HCT116 (cell line): Measurements from ENCODE around the gene EYA2. TPM values are rescaled to one million over a fixed set of nuclear protein-coding genes. Genes with fewer than 3 reads are reported as not detected.

ENCODE experiments used
- ATAC-seq: fragments of 200-7000 bp; cut with Tn5 transposase; 2 replicates; pipeline ENCODE4 v1.9.1; 2020; ENCODE audit warnings: mild to moderate bottlenecking, moderate library complexity
- BruUV-seq: library from RNA; stranded (reverse); fragments of 400-500 nt; replicated peaks from 2 replicates; lab custom pipeline; 2021; lab: Mats Ljungman, UMichigan
- CTCF ChIA-PET: fragments of 300-600 bp; sonication (Branson Sonifier 250); formaldehyde crosslinking; loops from one replicate; lab custom pipeline; 2021; ENCODE audit warnings: antibody characterized with exemption; lab: Charles Lee
- POLR2A ChIA-PET: fragments of 300-600, 350-600 bp; sonication (Branson Sonifier 250); formaldehyde crosslinking; loops from one replicate; lab custom pipeline; 2021; ENCODE audit warnings: antibody characterized with exemption; lab: Charles Lee
- RAD21 ChIA-PET, 2 experiments: fragments of 300-600 bp; sonication (Branson Sonifier 250); formaldehyde crosslinking; loops; one replicate each; lab custom pipeline; 2023; ENCODE audit warnings: low total read pairs in 2 of 2; ENCODE audit not compliant: uncharacterized antibody in 2 of 2, unreplicated experiment in 2 of 2, low non-redundant PET in 1 of 2; lab: Charles Lee
- DNase-seq: peaks from one replicate; pipeline ENCODE4 v3.0.0-alpha.2; 2010; ENCODE audit warnings: low read depth, low spot score
- H2AFZ ChIP-seq: fragments of 200-600 bp; shearing (Covaris generic), sonication (generic); 2 replicates; pipeline ENCODE4 v1.6.1; 2017; ENCODE audit warnings: low read depth, mixed run types, mixed read lengths, antibody characterized with exemption, low read length; ENCODE audit not compliant: poor library complexity, severe bottlenecking
- H3K27ac ChIP-seq: 2 replicates; pipeline ENCODE4 v1.5.1; 2012; ENCODE audit warnings: low read depth, low read length
- H3K27me3 ChIP-seq: fragments of 200-600 bp; sonication (generic); 2 replicates; pipeline ENCODE4 v1.6.1; 2016; ENCODE audit warnings: mixed run types, low read length, mixed read lengths; ENCODE audit not compliant: insufficient read depth
- H3K36me3 ChIP-seq, 2 experiments: fragments of 200-500 bp in 1 of 2; fragments of 200-600 bp in 1 of 2; sonication (Bioruptor generic) in 1 of 2; sonication (generic) in 1 of 2; 2 replicates each; pipeline versions ENCODE4 v1.5.1 to v1.6.1; 2014 to 2016; ENCODE audit warnings: low read length in 2 of 2, inconsistent platforms in 1 of 2, mixed read lengths in 1 of 2, mixed run types in 1 of 2; ENCODE audit not compliant: insufficient read depth in 2 of 2, control insufficient read depth in 1 of 2
- H3K4me1 ChIP-seq, 2 experiments: fragments of 200-600 bp in 1 of 2; sonication (generic) in 1 of 2; 2 replicates each; pipeline versions ENCODE4 v1.5.1 to v1.6.1; 2012 to 2017; ENCODE audit warnings: low read length in 2 of 2, inconsistent platforms in 1 of 2, mild to moderate bottlenecking in 1 of 2, mixed read lengths in 1 of 2, mixed run types in 1 of 2, moderate library complexity in 1 of 2; ENCODE audit not compliant: insufficient read depth in 2 of 2, control insufficient read depth in 1 of 2
- H3K4me2 ChIP-seq: fragments of 200-600 bp; sonication (generic); 2 replicates; pipeline ENCODE4 v1.6.1; 2017; ENCODE audit warnings: mixed run types, low read length, mixed read lengths
- H3K4me3 ChIP-seq, 2 experiments: fragments of 200-600 bp in 1 of 2; sonication (generic) in 1 of 2; replicated peaks in 1 of 2; 2 replicates each; pipeline ENCODE4 v1.5.1; 2011 to 2016; ENCODE audit warnings: low read length in 2 of 2, control low read depth in 1 of 2, low read depth in 1 of 2, mild to moderate bottlenecking in 1 of 2, mixed read lengths in 1 of 2, mixed run types in 1 of 2
- H3K79me2 ChIP-seq: fragments of 200-600 bp; sonication (generic); 2 replicates; pipeline ENCODE4 v1.6.1; 2017; ENCODE audit warnings: mild to moderate bottlenecking, mixed run types, low read length, moderate library complexity, mixed read lengths; ENCODE audit not compliant: insufficient read depth
- H3K9ac ChIP-seq: fragments of 200-600 bp; sonication (generic); 2 replicates; pipeline ENCODE4 v1.6.1; 2016; ENCODE audit warnings: low read length, mixed read lengths
- H3K9me2 ChIP-seq: fragments of 200-600 bp; sonication (generic), shearing (Covaris generic); 2 replicates; pipeline ENCODE4 v1.6.1; 2017; ENCODE audit warnings: mixed run types, mild to moderate bottlenecking, moderate library complexity; ENCODE audit not compliant: insufficient read depth
- H3K9me3 ChIP-seq, 2 experiments: fragments of 200-500 bp in 1 of 2; fragments of 200-600 bp in 1 of 2; sonication (Bioruptor generic) in 1 of 2; sonication (generic) in 1 of 2; 2 replicates each; pipeline ENCODE4 v1.6.1; 2014 to 2017; ENCODE audit warnings: low read length in 2 of 2, mixed read lengths in 2 of 2, inconsistent platforms in 1 of 2, low read depth in 1 of 2, mild to moderate bottlenecking in 1 of 2, mixed run types in 1 of 2, moderate library complexity in 1 of 2; ENCODE audit not compliant: control insufficient read depth in 1 of 2, insufficient read depth in 1 of 2
- H4K20me1 ChIP-seq: fragments of 200-600 bp; sonication (generic), shearing (Covaris generic); 2 replicates; pipeline ENCODE4 v1.6.1; 2017; ENCODE audit warnings: mixed run types, mild to moderate bottlenecking, moderate library complexity; ENCODE audit not compliant: insufficient read depth
- CBX3 ChIP-seq: IDR thresholded peaks from 2 replicates; pipeline ENCODE4 v1.6.1; 2012; ENCODE audit warnings: low read depth
- CEBPB ChIP-seq: IDR thresholded peaks from 2 replicates; pipeline ENCODE4 v1.6.1; 2012; ENCODE audit warnings: low read depth
- EGR1 ChIP-seq: IDR thresholded peaks from 2 replicates; pipeline ENCODE4 v1.6.1; 2012; ENCODE audit warnings: low read depth
- ELF1 ChIP-seq: IDR thresholded peaks from 2 replicates; pipeline ENCODE4 v1.6.1; 2012; ENCODE audit warnings: low read depth, borderline replicate concordance
- FOSL1 ChIP-seq: IDR thresholded peaks from 2 replicates; pipeline ENCODE4 v1.6.1; 2012; ENCODE audit warnings: low read depth
- JUND ChIP-seq: IDR thresholded peaks from 2 replicates; pipeline ENCODE4 v1.6.1; 2012
- MAX ChIP-seq: IDR thresholded peaks from 2 replicates; pipeline ENCODE4 v1.6.1; 2012
- POLR2A ChIP-seq: IDR thresholded peaks from 2 replicates; pipeline ENCODE4 v1.7.0; 2011; ENCODE audit warnings: borderline replicate concordance; ENCODE audit not compliant: insufficient read depth, insufficient read length; ENCODE audit errors: extremely low read depth
- SIN3A ChIP-seq: IDR thresholded peaks from 2 replicates; pipeline ENCODE4 v1.6.1; 2012; ENCODE audit warnings: low read depth
- SRF ChIP-seq: IDR thresholded peaks from 2 replicates; pipeline ENCODE4 v1.6.1; 2012; ENCODE audit warnings: low read depth
- TCF7L2 ChIP-seq: IDR thresholded peaks from 2 replicates; pipeline ENCODE4 v1.7.0; 2011; ENCODE audit warnings: borderline replicate concordance, inconsistent platforms; ENCODE audit not compliant: insufficient read depth, insufficient read length; ENCODE audit errors: extremely low read depth
- YY1 ChIP-seq: IDR thresholded peaks from 2 replicates; pipeline ENCODE4 v1.6.1; 2011; ENCODE audit warnings: low read length, low read depth, moderate library complexity, mild to moderate bottlenecking; ENCODE audit not compliant: insufficient replicate concordance; ENCODE audit errors: extremely low read depth
- intact Hi-C: fragments of 100-400 bp; cut with micrococcal nuclease; formaldehyde crosslinking; loops from 2 replicates; pipeline ENCODE4 v1.10.0; 2022
- total RNA-seq: library from RNA; stranded (reverse); gene quantifications from one replicate; pipeline ENCODE4 v1.2.1, GENCODE V29; 2021; ENCODE audit not compliant: unreplicated experiment
- TF ChIP-seq, protein P1 (sequence below): IDR thresholded peaks from 2 replicates; pipeline ENCODE4 v1.6.1; 2012
- TF ChIP-seq, protein P2 (sequence below): IDR thresholded peaks from 2 replicates; pipeline ENCODE4 v1.6.1; 2012; ENCODE audit warnings: low read depth

Gene EYA2
- total RNA-seq, 1 experiment from 2014 or later, result not detected

- no TSS peak for BruUV-seq
- Histone ChIP-seq H3K4me2 (no peak overlapping the region), H3K36me3 (no peaks in the 10 kb centered on the region), H3K4me3 (no peak overlapping the region), H3K9me2 (no peaks in the 10 kb centered on the region), H3K9ac (no peak overlapping the region), H3K79me2 (no peaks in the 10 kb centered on the region), H4K20me1 (no peaks in the 10 kb centered on the region), H2AFZ (no peak overlapping the region), H3K4me1 (no peaks in the 10 kb centered on the region), H3K27ac (no peak overlapping the region), H3K27me3 (peaks cover 16% of the 10 kb centered on the region; the same call in 1 of the 2 replicates), H3K9me3 (no peaks in the 10 kb centered on the region)
- DNase-seq (no peak), ATAC-seq (no peak)
- POLR2A ChIA-PET, result no interaction called here
- intact Hi-C loops, result no loop called here
- RAD21 ChIA-PET, result no interaction called here
- CTCF ChIA-PET, result no interaction called here
- TF ChIP-seq FOSL1, result no peak
- TF ChIP-seq TCF7L2, result no peak
- no peak for TF ChIP-seq SIN3A
- TF ChIP-seq POLR2A, result no peak
- TF ChIP-seq SRF, result no peak
- no peak for TF ChIP-seq CEBPB
- TF ChIP-seq, protein P1, sequence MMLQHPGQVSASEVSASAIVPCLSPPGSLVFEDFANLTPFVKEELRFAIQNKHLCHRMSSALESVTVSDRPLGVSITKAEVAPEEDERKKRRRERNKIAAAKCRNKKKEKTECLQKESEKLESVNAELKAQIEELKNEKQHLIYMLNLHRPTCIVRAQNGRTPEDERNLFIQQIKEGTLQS, result no peak
- TF ChIP-seq ELF1, result no peak
- TF ChIP-seq EGR1, result no peak
- no peak for TF ChIP-seq YY1
- TF ChIP-seq MAX, result no peak
- TF ChIP-seq JUND, result no peak
- TF ChIP-seq CBX3, result no peak
- TF ChIP-seq, protein P2, sequence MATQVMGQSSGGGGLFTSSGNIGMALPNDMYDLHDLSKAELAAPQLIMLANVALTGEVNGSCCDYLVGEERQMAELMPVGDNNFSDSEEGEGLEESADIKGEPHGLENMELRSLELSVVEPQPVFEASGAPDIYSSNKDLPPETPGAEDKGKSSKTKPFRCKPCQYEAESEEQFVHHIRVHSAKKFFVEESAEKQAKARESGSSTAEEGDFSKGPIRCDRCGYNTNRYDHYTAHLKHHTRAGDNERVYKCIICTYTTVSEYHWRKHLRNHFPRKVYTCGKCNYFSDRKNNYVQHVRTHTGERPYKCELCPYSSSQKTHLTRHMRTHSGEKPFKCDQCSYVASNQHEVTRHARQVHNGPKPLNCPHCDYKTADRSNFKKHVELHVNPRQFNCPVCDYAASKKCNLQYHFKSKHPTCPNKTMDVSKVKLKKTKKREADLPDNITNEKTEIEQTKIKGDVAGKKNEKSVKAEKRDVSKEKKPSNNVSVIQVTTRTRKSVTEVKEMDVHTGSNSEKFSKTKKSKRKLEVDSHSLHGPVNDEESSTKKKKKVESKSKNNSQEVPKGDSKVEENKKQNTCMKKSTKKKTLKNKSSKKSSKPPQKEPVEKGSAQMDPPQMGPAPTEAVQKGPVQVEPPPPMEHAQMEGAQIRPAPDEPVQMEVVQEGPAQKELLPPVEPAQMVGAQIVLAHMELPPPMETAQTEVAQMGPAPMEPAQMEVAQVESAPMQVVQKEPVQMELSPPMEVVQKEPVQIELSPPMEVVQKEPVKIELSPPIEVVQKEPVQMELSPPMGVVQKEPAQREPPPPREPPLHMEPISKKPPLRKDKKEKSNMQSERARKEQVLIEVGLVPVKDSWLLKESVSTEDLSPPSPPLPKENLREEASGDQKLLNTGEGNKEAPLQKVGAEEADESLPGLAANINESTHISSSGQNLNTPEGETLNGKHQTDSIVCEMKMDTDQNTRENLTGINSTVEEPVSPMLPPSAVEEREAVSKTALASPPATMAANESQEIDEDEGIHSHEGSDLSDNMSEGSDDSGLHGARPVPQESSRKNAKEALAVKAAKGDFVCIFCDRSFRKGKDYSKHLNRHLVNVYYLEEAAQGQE, result no peak
These were observed 113.4 kb downstream of the EYA2 start for GRCh38 chr20:47007826-47008655.
